GM12801 (cell line): ENCODE measurements around the gene FAM13A.

Experiments
- TF ChIP-seq, protein P1 (sequence below): IDR thresholded peaks from one replicate; pipeline ENCODE4 v1.5.1; 2011; ENCODE audit warnings: control low read depth; ENCODE audit not compliant: insufficient read length; ENCODE audit errors: extremely low read depth

FAM13A gene

DNA sequence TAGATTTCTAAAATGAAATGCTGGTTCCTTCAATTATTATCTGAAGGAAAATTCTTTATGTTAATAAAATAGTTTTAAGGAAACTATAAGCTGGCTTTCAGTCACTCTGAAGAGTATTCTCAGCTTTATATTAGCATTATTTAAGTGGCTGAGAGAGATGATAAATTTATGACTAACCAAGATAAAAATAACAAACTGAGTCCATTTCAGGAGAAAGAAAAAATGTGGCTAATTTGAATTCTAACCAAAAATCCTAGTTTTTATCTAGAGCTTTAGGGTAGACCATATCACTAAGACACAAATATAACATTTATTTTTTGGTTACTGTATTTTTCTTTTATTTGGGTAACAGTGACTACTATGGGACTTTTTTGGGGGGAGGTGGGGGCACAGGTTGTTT, 299.9 kb downstream of the FAM13A start:
- TF ChIP-seq, protein P1, sequence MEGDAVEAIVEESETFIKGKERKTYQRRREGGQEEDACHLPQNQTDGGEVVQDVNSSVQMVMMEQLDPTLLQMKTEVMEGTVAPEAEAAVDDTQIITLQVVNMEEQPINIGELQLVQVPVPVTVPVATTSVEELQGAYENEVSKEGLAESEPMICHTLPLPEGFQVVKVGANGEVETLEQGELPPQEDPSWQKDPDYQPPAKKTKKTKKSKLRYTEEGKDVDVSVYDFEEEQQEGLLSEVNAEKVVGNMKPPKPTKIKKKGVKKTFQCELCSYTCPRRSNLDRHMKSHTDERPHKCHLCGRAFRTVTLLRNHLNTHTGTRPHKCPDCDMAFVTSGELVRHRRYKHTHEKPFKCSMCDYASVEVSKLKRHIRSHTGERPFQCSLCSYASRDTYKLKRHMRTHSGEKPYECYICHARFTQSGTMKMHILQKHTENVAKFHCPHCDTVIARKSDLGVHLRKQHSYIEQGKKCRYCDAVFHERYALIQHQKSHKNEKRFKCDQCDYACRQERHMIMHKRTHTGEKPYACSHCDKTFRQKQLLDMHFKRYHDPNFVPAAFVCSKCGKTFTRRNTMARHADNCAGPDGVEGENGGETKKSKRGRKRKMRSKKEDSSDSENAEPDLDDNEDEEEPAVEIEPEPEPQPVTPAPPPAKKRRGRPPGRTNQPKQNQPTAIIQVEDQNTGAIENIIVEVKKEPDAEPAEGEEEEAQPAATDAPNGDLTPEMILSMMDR: no peak

DNA sequence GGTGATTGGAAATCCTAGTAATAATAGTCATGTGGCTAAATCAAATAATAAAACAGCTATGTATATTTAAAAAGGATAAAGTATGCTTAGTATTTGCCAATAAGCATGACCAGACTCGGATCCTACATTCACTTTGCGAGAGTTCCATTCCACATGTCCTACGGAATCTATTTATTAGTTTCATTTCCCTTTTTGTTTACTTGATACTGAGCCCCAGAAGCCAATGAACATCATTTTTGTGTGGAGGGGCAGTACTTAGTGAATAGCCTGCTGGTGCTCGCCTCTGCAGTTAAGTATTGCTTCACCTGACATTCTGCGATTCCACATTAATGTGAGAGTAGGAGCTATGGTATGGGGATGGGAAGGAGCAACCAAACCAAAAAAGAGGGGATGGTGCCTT, 300.8 kb downstream of the FAM13A start:
- TF ChIP-seq, protein P1: no peak

DNA sequence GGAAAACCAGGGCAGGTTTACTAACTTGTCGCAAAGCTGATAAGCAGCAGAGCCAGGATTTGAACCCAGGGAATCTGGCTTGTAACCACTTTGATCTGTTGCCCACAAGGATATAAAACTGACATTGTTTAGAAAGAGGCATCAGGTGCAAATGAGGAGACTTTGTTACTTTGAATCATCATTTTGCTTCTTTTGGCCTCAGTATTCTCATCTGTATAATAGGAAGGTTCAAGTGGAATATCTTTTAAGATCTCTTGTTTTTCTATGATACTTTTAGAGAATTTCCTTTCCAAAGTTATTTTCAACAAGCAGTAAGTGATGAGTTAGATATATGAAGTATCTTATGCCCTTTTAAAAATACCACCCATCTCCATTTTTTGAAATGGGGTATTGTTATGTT, 301.5 kb downstream of the FAM13A start:
- TF ChIP-seq, protein P1: no peak

DNA sequence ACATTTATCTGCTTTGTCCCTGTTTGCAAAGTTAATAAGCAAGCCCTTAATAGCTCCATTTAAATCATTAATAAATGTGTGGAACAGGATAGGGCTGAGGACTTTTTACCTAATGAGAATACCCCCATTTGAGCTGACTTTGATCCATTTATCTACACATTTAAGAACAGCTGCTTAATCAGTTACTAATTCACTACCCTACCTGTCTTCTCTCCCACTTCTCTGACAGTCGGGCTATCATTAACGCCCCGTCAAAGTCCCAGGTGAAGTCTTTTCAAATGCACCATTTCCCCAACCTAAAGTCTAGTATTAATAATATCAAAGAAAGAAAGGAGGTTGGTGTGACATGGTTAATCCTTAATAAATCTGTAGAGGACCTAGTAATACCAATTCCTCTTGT, 302.2 kb downstream of the FAM13A start:
- TF ChIP-seq, protein P1: no peak

DNA sequence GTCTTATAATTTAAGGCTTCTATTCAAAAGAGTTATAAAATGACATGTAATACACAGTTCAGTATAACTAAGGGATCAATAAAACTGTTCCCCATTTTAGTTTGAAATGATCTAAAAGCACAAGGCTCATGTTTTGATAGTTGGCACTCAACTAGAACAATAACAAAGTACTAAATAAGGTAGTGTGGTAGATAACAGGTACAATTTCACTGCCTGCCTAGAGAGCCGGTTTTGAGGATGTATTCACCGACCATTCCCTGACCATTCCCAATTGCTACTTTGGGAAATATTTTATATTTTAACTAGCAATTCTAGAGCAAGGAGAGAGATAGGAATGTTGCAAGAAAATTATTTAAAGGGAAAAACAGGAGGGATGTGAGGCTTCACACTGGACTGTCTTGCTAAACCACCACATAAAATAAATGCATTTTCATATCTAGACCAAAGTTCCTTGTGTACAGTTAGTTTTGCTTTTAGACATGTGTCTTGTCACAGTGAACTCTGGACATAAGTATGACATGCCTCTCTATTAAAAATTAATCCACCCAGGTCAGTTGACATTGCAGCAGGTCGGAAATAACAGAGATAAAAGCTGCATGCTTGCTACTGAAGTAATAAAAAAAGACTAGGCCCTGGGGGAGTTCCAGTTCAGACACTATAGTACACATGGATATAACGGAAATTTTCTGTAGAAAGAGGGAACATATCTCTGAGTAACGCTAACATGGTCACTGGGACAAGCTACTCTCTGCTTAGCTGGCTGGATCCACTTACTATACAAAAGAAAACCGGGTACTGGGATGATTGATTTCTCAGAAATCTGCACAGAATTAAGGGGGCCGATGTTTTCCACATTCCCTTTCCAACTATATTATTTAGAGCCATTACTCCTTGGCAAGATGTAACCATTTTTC, 303.1 kb downstream of the FAM13A start:
- TF ChIP-seq, protein P1: no peak

DNA sequence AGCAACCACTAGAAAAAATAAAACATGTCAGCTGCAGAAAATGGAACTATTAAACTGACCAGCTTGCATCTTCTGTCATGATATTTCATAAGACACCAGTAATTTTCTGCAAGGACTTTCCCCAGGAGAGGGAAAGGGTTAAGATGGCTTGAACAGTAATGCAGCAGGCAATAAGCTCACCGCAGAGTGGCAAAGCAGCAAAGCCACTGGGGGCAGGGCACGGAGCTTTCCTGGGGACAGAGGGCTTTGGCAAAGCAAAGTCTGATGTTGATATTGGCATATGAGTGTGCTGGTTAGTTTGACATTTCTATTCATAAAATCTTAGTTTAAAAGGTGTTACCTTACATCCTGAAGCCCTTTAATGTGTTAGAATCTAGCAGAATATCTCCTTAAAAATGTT, 304.2 kb downstream of the FAM13A start:
- TF ChIP-seq, protein P1: no peak

DNA sequence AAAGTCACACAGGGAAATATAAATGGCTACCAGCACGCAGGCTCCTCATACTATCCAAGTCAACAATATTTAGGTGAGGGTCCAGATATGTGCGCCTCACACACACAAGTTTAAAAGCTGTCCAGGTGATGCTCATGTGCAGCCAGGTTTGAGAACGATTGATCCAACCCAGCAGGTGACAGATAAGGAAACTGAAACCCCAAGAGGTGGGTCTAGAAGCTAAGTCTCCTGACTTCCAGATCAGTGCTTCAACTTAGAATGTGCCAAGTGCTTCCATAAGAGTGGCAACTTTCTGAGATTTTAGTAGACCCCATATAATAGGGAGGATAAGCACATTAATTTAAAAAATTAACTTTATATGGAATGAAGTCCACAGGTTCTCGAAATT, 304.9 kb downstream of the FAM13A start:
- TF ChIP-seq, protein P1: no peak
